Amygdala (tissue), 56 donors: ENCODE data around the gene GSE1.

Source experiments
- DNase-seq, 56 donors: peaks; one replicate each; lab custom pipeline; 2025; lab: John Stamatoyannopoulos, UW

GSE1 gene

DNA sequence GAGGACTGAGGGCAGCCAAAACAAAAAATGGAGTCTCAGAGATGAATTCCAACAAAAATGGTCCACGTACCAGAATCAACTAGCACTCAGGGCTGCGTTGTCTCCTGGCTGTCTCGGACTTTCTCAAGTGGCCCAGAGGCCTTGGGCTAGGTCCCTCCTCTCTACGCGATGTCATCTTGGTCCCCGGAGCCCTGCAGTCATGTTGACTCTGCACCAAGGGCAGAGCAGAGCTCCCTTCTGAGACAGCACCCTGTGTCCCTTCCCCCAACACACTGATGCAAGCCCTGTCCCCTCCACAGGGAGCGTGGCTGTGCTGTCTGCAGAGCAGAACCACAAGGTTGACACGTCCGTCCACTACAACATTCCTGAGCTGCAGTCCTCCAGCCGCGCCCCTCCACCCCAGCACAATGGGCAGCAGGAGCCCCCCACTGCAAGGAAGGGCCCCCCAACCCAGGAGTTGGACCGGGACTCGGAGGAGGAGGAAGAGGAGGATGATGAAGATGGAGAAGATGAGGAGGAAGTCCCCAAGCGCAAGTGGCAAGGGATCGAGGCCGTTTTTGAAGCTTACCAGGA, 54.8 kb downstream of the GSE1 start:
- DNase-seq, result no peak

- no peak for DNase-seq
These were observed 55.7 kb downstream of the GSE1 start for GRCh38 chr16:85668676-85669424.

DNA sequence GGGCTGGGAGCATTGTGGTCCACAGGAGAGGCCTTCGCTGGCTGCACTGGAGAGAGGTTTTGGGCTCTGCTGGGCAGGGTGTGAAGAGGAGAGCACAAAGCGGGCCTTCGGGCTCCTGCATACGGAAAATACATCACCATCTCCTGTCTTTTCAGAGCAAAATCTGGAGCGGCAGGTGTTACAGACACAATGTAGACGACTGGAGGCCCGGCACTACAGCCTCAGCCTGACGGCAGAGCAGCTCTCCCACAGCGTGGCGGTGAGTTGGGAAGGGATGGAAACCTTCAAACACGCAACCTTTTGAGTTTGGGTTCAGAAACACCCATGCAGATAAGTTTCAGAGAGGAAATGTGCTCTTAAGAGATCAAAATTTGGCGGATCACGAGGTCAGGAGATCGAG, 57.7 kb downstream of the GSE1 start:
- DNase-seq, result no peak

DNA sequence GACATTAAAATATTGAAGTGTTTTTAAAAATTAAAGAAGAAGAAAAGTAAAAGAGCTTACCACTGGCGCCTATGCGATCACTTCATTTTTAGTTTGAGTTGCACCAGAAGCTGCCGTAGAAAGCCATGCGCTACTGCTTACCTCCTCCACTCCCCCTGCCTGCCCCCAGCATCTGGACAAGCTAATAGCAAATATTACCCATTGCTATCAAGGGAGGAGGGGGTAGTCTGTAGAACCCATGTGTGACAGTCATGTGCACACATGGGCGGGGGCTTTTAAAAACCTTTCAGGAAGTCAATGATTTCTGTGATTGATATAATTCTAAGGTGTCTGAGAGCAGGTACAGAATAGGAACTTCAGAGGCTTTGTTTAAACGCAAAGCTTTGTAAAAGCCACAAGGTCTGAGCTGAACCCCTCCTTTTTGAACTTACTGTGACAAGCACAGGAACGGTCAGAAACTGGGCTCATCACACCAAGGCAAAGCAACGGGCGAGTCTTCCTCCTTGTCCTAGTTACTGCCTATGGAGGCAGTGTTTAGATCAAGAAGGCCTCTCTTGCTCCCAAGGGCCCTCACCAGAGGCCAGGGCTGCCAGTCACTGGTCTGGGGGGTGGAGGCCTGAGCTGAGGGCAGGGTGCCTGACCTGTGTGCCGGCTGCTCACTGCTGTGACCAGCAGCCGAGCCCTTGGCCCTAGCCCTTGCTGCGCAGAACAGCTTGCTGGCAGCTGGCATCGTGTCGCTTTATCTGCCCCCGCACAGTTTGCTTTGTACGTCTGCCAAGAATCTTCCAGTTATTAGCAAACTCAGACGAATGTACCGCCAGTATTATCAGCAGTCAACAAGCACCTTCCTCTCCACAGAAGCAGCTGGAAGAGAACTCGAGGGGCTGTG, 60.7 kb downstream of the GSE1 start:
- peak in 9 of 56 donors; percentile 9 to 41 (median 17) for DNase-seq

DNA sequence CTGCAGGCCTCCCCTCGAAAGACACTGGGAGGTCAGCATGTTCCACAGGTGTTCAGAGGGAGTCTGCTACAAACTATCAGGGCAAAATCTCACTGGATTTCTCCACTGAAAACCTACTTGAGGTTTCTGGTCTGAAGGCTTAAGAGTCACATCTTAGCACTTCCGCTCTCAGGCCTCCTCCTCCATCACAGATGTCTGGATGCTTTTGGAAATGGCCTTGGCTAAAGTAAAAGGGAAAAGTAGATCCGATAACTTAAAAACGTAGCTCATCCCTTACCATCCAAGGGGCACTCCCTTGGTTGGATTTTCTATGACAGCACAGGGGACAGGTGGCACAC, 61.3 kb downstream of the GSE1 start:
- no peak for DNase-seq

DNA sequence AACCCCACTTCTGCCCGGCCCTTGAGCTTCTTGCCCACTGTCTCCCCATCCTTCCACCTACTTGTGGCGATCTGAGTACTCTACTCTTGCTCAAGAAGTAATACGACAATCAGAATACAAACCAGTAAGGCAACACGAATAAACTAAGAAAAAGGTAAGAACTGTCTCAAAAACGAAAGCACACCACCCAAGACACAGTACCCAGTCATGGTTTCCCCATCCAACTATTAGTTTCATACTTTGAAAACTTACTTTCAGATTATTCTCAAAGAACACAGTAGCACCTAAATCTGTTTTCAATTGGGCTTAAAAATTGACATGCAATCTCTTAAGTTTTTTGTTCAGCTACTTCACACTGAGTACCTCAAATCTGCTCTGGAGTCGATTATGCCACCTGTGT, 61.7 kb downstream of the GSE1 start:
- DNase-seq, result no peak

GRCh38 chr16:85675251-85675874, 62.2 kb downstream of the GSE1 start:
- DNase-seq, result peak in 3 of 56 donors; percentile 7 to 28 (median 24)

DNA sequence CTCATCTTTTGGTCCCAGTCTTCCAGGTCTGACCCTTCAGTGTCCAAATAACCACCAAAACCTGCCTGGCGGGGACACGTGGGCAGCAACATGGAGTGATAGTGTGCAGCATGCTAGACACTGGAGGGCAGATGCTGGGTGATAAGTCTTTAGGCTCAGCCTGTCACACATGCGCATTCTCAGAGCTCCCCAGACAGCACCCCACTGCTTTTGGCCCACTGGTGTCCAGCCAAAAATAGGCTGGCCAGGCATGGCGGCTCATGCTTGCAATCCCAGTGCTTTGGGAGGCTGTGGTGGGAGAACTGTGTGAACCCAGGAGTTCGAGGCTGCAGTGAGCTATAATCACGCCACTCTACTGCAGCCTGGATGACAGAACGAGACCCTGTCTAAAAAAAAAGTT, 63.3 kb downstream of the GSE1 start:
- DNase-seq, result no peak

GRCh38 chr16:85677383-85677967, 64.4 kb downstream of the GSE1 start:
- no peak for DNase-seq

DNA sequence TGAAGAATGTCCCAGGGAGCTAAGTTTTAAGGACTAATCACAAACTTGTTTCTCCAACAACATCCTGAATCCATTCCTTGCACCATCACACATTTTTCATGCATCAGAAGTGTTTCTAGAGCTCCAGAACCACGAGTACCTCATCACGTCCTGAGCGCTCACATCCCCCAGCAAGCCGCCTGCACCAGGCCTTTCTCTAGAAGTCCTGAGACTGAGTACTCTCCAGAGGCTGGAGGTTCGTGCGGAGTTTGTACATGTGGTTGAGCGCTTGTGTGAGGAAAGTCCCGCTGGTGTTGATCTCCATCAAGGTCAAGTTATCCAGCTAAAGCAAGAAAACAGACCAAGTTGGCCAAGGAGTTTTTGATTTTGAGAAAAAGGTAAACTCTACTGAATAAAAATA, 64.9 kb downstream of the GSE1 start:
- no peak for DNase-seq

- DNase-seq, result no peak
These were observed 65.7 kb downstream of the GSE1 start for GRCh38 chr16:85678821-85679220.

GRCh38 chr16:85679870-85680269, 66.7 kb downstream of the GSE1 start:
- DNase-seq, result no peak

DNA sequence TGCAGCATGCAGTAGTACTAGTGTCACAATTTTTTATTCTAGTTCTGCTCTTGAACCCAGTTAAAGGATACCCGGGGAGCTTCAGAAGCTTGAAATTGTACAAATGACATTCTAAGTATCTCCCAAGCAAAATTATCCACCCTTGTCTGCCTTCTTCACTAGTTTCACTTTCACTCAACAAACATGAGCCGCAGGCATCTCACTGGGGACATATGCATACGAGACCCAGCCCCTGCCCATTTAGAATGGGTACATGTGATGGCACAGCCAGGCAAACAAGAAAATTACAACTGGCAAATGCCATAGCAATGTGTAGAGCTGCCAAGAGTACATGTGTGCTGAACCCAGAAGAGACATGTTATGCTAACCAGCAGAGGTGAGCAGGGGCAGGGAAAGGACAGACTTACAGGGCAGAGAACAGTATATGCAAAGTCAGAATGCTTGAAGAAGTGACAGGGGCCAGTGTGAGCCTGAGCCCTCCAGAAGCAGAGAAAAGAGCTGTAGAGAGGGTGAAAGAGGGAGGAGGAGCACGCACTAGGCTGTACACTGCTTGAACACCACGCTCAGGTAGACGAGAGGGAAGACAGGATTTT, 67.3 kb downstream of the GSE1 start:
- DNase-seq, result no peak

DNA sequence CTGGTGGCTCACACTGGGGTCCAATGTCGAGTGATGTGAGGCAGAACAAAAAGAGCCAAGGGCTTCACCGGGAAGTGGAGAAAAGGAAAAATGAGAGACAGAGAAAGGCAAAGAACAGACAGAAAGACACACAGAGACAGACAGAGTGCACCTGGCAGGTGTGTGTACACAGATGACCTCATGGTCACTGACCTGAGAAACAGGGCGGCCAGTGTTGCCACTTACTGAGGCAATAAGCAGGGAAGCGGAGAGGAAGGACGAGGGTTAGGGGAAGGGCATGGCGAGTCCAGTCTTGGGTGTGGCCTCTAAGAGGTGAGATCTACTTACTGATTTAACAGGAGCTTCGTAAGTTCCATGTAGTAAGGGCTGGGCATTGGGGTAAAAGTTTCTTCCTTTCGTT, 68.1 kb downstream of the GSE1 start:
- DNase-seq, result no peak

GRCh38 chr16:85682516-85682915, 69.4 kb downstream of the GSE1 start:
- no peak for DNase-seq

DNA sequence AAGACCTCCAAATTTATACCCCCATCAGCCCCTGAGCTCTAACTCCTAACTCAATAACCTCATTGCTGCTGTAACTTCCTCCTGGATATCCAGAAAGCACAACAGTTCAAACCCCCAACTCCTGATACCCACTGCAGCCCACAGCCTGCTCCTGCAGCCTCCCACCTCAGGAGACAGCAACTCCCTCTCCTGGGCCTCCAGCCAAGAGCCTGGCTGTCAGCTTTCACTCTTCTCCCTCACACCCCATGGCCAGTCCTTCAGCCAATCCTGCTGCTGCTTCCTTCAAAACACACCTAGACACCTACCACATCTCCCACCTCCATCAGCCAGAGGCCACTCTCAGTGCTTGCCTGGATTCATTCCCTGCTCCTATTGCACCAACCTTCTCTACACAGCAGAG, 70.2 kb downstream of the GSE1 start:
- DNase-seq, result no peak

DNA sequence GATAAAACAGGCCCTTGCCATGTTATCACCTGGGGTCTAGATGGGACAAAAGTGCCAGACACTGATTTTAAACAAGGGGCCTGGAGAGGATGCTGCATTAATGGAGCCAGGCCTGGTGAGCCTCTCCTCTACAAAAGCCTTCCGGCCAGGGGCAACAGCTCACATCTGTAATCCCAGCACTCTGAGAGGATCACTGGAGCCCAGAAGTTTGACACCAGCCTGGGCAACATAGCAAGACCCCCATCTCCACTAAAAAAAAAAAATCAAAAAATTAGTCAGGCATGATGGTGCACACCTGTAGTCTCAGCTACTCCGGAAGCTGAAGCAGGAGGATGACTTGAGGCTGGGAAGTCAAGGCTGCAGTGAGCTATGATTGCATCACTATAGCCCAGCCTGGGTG, 72.1 kb downstream of the GSE1 start:
- DNase-seq, result no peak

- no peak for DNase-seq
These were observed 73.9 kb downstream of the GSE1 start for GRCh38 chr16:85686912-85687591.

DNA sequence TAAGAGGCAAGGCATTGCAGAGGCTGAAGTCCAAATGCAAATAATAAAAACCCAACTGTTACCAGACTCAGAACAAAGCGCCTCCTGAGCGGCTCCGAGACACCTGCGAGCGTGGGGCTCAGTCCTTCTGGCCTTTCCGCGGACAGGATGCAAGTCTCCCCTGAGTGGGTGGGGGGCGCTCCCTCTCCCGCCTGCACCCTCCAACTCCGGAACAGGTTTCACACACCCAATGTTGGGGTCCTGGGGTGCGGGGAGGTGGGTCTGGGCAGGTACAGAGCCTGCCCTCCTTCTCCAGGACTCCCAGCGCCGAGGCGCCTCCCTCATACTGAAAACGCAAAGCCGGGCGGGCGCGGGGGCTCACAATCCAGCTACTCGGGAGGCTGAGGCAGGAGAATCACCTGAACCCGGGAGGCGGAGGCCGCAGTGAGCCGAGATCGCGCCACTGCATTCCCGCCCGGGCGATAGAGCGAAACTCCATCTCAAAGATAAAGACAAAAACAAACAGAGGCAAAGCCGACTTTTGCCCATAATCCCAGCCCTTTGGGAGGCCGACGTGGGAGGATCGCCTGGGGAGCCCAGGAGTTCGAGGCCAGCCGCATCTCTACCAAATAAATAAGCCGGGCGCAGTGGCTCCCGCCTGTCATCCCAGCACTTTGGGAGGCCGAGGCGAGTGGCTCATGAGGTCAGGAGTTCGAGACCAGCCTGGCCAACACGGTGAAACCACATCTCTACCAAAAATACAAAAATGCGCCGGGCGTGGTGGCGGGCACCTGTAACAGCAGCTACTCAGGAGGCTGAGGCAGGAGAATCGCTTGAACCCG, 74.7 kb downstream of the GSE1 start:
- DNase-seq, result no peak
